Gastrocnemius medialis (tissue), 4 donors: ENCODE measurements around the gene PGLYRP3.

Source experiments
- CTCF ChIP-seq, 5 experiments: fragments of 450-650 bp in 3 of 5; fragments of 200-600 bp in 2 of 5; sonication (generic) in 2 of 5; IDR thresholded peaks in 4 of 5; conservative IDR thresholded peaks in 1 of 5; 1 replicate in 4 of 5; 2 replicates in 1 of 5; pipeline ENCODE4 v1.5.1; 2016 to 2019; ENCODE audit warnings: antibody characterized with exemption in 5 of 5, mild to moderate bottlenecking in 3 of 5, moderate library complexity in 3 of 5
- POLR2A ChIP-seq, 2 donors: fragments of 450-650 bp; IDR thresholded peaks; one replicate each; pipeline ENCODE4 v1.6.1; 2017; ENCODE audit warnings: antibody characterized with exemption in 2 of 2, mild to moderate bottlenecking in 2 of 2, moderate library complexity in 2 of 2

GRCh38 chr1:153360190-153360589, 47.4 kb upstream of the PGLYRP3 start:
- TF ChIP-seq CTCF (IDR thresholded peaks at IDR 0.05 in 4 of 5, conservative IDR thresholded peaks at IDR 0.05 in 1 of 5) (no peak), POLR2A (IDR thresholded peaks at IDR 0.05) (no peak)
